ENCODE results near the gene CCDC57. TPM values are rescaled to one million over a fixed set of nuclear protein-coding genes. Genes with fewer than 3 reads are reported as not detected.

The CCDC57 gene
- total RNA-seq, 1 donor from 2014 or later = 40.7 TPM

DNA sequence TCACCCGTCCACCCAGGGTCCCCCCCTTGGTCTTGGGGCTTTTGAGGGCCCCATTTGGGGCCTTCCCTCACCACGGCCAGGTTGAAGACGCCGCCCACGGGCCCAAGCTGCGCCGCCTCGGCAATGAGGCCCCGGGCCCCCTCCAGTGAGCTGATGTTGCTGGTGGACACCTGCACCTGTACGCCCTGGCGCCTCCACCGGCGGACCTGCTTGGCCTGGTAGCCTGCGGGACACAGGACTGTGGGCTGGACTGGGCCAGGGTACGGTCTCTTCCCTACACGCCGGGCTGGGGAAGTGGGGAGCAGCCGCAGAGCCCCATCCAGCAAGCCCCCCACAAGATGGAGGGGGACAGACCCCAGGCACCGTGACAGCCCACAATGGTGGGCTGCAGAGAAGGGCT lies 130.2 kb downstream of the CCDC57 start:
- H3K4me1 Mint-ChIP-seq (ENCODE audit: low read depth, unreplicated experiment) = no peaks in the 10 kb centered on the region
- H3K36me3 Mint-ChIP-seq (ENCODE audit: unreplicated experiment) = no peaks in the 10 kb centered on the region
- no peak for DNase-seq
- no peak overlapping the region for H3K27ac Mint-ChIP-seq (ENCODE audit: unreplicated experiment)
- no peak overlapping the region for H3K4me3 Mint-ChIP-seq (ENCODE audit: unreplicated experiment)
- peaks cover 5% of the 10 kb centered on the region for H3K27me3 Mint-ChIP-seq (ENCODE audit: unreplicated experiment)
- TF ChIP-seq CTCF (IDR thresholded peaks at IDR 0.05; ENCODE audit: partially characterized antibody, unreplicated experiment) = no peak
- H3K9me3 Mint-ChIP-seq (ENCODE audit: unreplicated experiment) = peaks cover 8% of the 10 kb centered on the region

DNA sequence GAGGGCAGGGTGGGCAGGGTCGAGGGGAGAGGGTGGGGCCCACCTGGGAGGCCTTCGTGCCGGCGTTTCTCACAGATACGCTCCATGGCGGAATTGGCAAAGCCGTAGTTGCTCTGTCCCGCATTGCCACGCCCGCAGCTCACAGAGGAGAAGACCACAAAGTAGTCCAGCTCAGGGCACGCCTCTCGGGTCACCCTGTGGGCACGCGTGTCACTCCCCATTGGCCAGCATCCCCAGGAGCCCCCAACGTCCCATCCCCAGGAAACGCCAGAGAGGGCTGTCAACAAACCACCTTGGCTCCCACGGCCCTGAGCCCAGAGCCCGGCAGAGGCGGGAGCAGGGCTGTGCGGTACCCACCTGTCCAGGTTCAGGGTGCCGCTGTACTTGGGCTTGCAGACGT lies 130.7 kb downstream of the CCDC57 start:
- Mint-ChIP-seq H3K36me3 (ENCODE audit: unreplicated experiment) (no peaks in the 10 kb centered on the region), H3K4me1 (ENCODE audit: low read depth, unreplicated experiment) (no peaks in the 10 kb centered on the region), H3K9me3 (ENCODE audit: unreplicated experiment) (peaks cover 8% of the 10 kb centered on the region), H3K4me3 (ENCODE audit: unreplicated experiment) (no peak overlapping the region), H3K27ac (ENCODE audit: unreplicated experiment) (no peak overlapping the region), H3K27me3 (ENCODE audit: unreplicated experiment) (peaks cover 5% of the 10 kb centered on the region)
- no peak for TF ChIP-seq CTCF (IDR thresholded peaks at IDR 0.05; ENCODE audit: partially characterized antibody, unreplicated experiment)
- DNase-seq = no peak

DNA sequence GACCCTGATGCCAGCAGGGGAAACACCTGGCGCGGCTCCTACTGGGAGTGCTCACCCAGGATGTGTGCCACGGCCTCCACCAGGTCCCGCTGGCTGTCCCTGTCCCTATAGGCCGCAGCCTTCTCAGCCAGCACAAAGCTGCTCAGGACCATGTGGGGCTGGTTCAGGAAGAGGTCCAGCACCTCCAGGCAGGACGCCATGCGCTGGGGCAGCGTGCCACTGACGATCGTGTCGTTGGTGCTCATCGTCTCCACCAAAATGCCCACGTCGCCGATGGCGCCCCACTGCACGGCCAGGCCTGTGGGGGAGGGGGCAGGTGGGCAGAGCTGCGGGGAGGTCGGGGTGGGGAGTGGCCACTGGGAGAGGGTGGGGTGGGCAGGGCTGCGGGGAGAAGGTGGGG lies 131.1 kb downstream of the CCDC57 start:
- DNase-seq = no peak
- no peak overlapping the region for H3K27ac Mint-ChIP-seq (ENCODE audit: unreplicated experiment)
- peaks cover 8% of the 10 kb centered on the region for H3K9me3 Mint-ChIP-seq (ENCODE audit: unreplicated experiment)
- H3K4me3 Mint-ChIP-seq (ENCODE audit: unreplicated experiment) = no peak overlapping the region
- H3K4me1 Mint-ChIP-seq (ENCODE audit: low read depth, unreplicated experiment) = no peaks in the 10 kb centered on the region
- H3K27me3 Mint-ChIP-seq (ENCODE audit: unreplicated experiment) = peaks cover 5% of the 10 kb centered on the region
- H3K36me3 Mint-ChIP-seq (ENCODE audit: unreplicated experiment) = no peaks in the 10 kb centered on the region
- no peak for TF ChIP-seq CTCF (IDR thresholded peaks at IDR 0.05; ENCODE audit: partially characterized antibody, unreplicated experiment)

DNA sequence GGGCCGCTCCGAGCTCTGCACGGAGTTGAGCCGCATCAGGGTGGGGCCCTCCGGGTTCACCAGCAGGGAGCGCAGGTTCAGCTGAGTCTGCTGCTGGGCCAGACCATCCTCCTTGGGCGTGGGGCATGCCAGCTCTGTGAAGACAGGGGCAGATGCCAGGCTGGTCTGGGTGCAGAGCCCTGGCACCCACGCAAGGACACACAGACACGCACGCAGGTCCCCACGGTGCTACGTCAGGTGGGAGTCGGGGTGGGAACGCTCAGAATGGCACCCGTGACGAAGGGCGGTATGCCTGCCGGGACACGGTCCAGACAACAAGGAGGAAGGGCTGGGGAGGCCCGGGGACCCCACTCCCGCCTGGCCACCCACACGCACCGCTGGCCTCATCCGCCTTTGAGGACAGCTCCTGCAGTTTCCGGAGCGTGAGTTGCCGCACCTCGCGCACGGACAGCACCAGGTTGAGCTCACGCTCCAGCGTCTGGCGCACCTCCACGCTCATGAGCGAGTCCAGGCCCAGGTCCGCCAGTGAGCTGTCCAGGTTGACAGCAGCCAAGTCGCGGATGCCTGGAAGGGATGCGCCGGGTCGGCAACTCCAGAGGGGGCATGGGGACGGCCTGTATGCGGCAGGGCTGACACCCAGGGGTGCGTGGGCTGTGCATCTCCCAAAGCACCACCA lies 131.7 kb downstream of the CCDC57 start:
- Mint-ChIP-seq H3K4me1 (ENCODE audit: low read depth, unreplicated experiment) (no peaks in the 10 kb centered on the region), H3K27ac (ENCODE audit: unreplicated experiment) (no peak overlapping the region), H3K9me3 (ENCODE audit: unreplicated experiment) (peaks cover 8% of the 10 kb centered on the region), H3K4me3 (ENCODE audit: unreplicated experiment) (no peak overlapping the region), H3K27me3 (ENCODE audit: unreplicated experiment) (peaks cover 5% of the 10 kb centered on the region), H3K36me3 (ENCODE audit: unreplicated experiment) (no peaks in the 10 kb centered on the region)
- DNase-seq = no peak
- TF ChIP-seq CTCF (IDR thresholded peaks at IDR 0.05; ENCODE audit: partially characterized antibody, unreplicated experiment) = no peak

DNA sequence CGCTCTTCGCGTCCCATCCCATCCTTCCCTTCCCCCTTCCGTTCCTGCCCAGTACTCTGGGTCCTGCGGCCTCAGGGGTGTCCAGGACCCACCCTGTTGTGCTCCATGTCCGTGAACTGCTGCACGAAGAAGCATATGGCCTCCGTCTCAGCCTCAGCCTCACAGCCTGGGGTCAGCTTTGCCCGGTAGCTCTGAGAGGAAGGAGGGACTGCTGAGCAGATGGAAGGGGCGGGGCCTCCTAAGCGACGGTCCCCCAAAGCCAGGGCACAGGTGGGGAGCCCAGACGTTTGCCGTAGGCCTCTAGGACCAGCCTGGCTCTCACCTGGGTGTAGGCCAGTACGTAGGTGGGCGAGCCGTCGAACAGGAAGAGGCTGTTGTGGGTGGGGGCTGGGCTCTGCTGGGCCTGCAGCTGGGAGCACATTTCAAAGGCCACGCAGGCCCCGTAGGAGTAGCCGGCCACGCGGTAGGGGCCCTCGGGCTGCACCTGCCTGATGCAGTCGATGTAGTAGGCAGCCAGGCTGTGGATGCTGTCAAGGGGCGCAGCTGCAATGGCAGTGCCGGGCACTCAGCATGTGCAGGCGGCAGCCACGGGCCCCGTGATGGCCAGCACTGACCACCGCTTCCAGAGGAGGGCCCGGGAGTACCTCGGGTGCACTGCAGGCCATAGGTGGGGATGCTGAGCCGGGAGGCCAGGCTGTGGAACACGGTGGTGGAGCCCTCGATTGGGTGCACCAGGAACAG lies 132.4 kb downstream of the CCDC57 start:
- Mint-ChIP-seq H3K4me3 (ENCODE audit: unreplicated experiment) (peak overlapping the region; percentile 15), H3K9me3 (ENCODE audit: unreplicated experiment) (peaks cover 8% of the 10 kb centered on the region), H3K36me3 (ENCODE audit: unreplicated experiment) (no peaks in the 10 kb centered on the region), H3K27ac (ENCODE audit: unreplicated experiment) (no peak overlapping the region), H3K27me3 (ENCODE audit: unreplicated experiment) (peaks cover 5% of the 10 kb centered on the region), H3K4me1 (ENCODE audit: low read depth, unreplicated experiment) (no peaks in the 10 kb centered on the region)
- no peak for DNase-seq
- no peak for TF ChIP-seq CTCF (IDR thresholded peaks at IDR 0.05; ENCODE audit: partially characterized antibody, unreplicated experiment)
